Spleen (tissue), 11 donors: ENCODE data around the gene P2RY12. TPM values are rescaled to one million over a fixed set of nuclear protein-coding genes. Genes with fewer than 3 reads are reported as not detected.
A peak's percentile ranks its signal among the peaks of the same experiment; 100 is the strongest.

Experiments
- DNase-seq: peaks from one replicate; pipeline ENCODE4 v3.0.0-alpha.2; 2020
- H3K27ac ChIP-seq, 8 donors: fragments of 200-600 bp; sonication (generic) in 7 of 8; 1 replicate in 4 of 8; 2 replicates in 4 of 8; pipeline versions ENCODE4 v1.5.0 to v1.8.0; 2016 to 2021; ENCODE audit warnings: inconsistent platforms in 4 of 8, mild to moderate bottlenecking in 4 of 8, moderate library complexity in 1 of 8
- H3K27me3 ChIP-seq, 7 donors: fragments of 200-600 bp; sonication (generic) in 6 of 7; replicated peaks in 1 of 7; 1 replicate in 4 of 7; 2 replicates in 3 of 7; pipeline versions ENCODE4 v1.5.0 to v1.8.0; 2016 to 2021; ENCODE audit warnings: inconsistent platforms in 3 of 7, mild to moderate bottlenecking in 1 of 7
- H3K36me3 ChIP-seq, 6 donors: fragments of 200-600 bp; sonication (generic) in 5 of 6; 1 replicate in 4 of 6; 2 replicates in 2 of 6; pipeline versions ENCODE4 v1.5.0 to v1.8.0; 2016 to 2021; ENCODE audit warnings: inconsistent platforms in 2 of 6
- H3K4me1 ChIP-seq, 6 donors: fragments of 200-600 bp; sonication (generic) in 5 of 6; 1 replicate in 3 of 6; 2 replicates in 3 of 6; pipeline versions ENCODE4 v1.5.0 to v1.8.0; 2016 to 2021; ENCODE audit warnings: inconsistent platforms in 3 of 6
- H3K4me3 ChIP-seq, 8 donors: fragments of 200-600 bp; sonication (generic) in 7 of 8; 1 replicate in 4 of 8; 2 replicates in 4 of 8; pipeline versions ENCODE4 v1.5.0 to v1.8.0; 2016 to 2021; ENCODE audit warnings: inconsistent platforms in 4 of 8, mild to moderate bottlenecking in 4 of 8, moderate library complexity in 2 of 8
- H3K9me3 ChIP-seq, 8 donors: fragments of 200-600 bp; sonication (generic) in 7 of 8; 1 replicate in 4 of 8; 2 replicates in 4 of 8; pipeline versions ENCODE4 v1.5.0 to v1.8.0; 2016 to 2021; ENCODE audit warnings: inconsistent platforms in 4 of 8
- CTCF ChIP-seq, 11 experiments: fragments of 200-600 bp in 7 of 11; fragments of 450-650 bp in 4 of 11; sonication (generic) in 4 of 11; IDR thresholded peaks in 8 of 11; conservative IDR thresholded peaks in 3 of 11; 1 replicate in 7 of 11; 2 replicates in 4 of 11; pipeline versions ENCODE4 v1.4.0 to v1.8.0; 2016 to 2021; ENCODE audit warnings: antibody characterized with exemption in 11 of 11, inconsistent platforms in 4 of 11, mild to moderate bottlenecking in 1 of 11
- POLR2A ChIP-seq, 3 donors: fragments of 450-650 bp; IDR thresholded peaks; one replicate each; pipeline ENCODE4 v1.5.1; 2017; ENCODE audit warnings: antibody characterized with exemption in 3 of 3, mild to moderate bottlenecking in 1 of 3
- POLR2AphosphoS5 ChIP-seq, 3 donors: sonication (generic); formaldehyde crosslinking; IDR thresholded peaks; one replicate each; pipeline ENCODE4 v1.5.1; 2017; ENCODE audit warnings: antibody characterized with exemption in 3 of 3
- WGBS, 5 donors: extraction: QIAGEN DNeasy Blood & Tissue Kit in 3 of 5; methylation state at CpG; one replicate each; pipeline versions ENCODE4 v1.1.5 to v1.1.7; 2013 to 2018; 5-methylcytosine and 5-hydroxymethylcytosine counted together
- intact Hi-C: fragments of 100-400 bp; cut with DNase I; formaldehyde crosslinking; loops from one replicate; pipeline ENCODE4 v1.15.0; 2023; ENCODE audit warnings: low total_unique reads
- polyA plus RNA-seq, 3 donors: library from polyadenylated mRNA; stranded (reverse); fragments of 200-250 nt; gene quantifications; one replicate each; pipeline ENCODE4 v1.2.1, GENCODE V29; 2013
- total RNA-seq, 7 donors: library from RNA; depleted of rRNA in 3 of 7; stranded (reverse); fragments of >200 nt in 3 of 7; fragmentation: NEBNext Ultra II Directional in 4 of 7; extraction: Animal tissue kit (Norgen Biotek cat#: 25700) in 4 of 7; gene quantifications; one replicate each; pipeline versions ENCODE4 v1.1.0 to v1.2.1, GENCODE V29; 2016 to 2021
- donor health status: healthy with polysubstance abuse.
- donor health status: DM: no; HTN: no; CAD: no; lungs with moderate emphysema.
- donor health status: DM: no; HTN: no; CAD: no.
- donor health status: Bipolar disorder and iron deficiency.
- donor health status: healthy.
- donor health status: DM: no; HTN: no; CAD: no.
- donor health status: DM: yes; HTN: yes; CAD: no.

Gene P2RY12
- total and polyA plus RNA-seq, 10 donors, result 0.78 to 19.2 (median 6.7) TPM

GRCh38 chr3:151366993-151367392, 17.6 kb downstream of the P2RY12 start:
- H3K27ac ChIP-seq, result no peak overlapping the region
- H3K9me3 ChIP-seq, result no peaks in the 10 kb centered on the region
- intact Hi-C loops, result no loop called here
- no peak for DNase-seq
- WGBS, 5 donors, result 72 to 81% (median 81%) methylated on average over 3 of the region's 3 CpGs
- no peaks in the 10 kb centered on the region for H3K36me3 ChIP-seq
- TF ChIP-seq CTCF (IDR thresholded peaks at IDR 0.05 in 8 of 11, conservative IDR thresholded peaks at IDR 0.05 in 3 of 11) (no peak), POLR2A (IDR thresholded peaks at IDR 0.05) (no peak), POLR2AphosphoS5 (IDR thresholded peaks at IDR 0.05) (no peak)
- H3K4me3 ChIP-seq, result no peak overlapping the region
- H3K4me1 ChIP-seq, result peaks cover 0 to 14% (median 0%) of the 10 kb centered on the region in 6 donors
- H3K27me3 ChIP-seq, result no peaks in the 10 kb centered on the region

- Histone ChIP-seq H3K4me3 (no peak overlapping the region), H3K4me1 (peaks cover 0 to 16% (median 0%) of the 10 kb centered on the region in 6 donors), H3K9me3 (no peaks in the 10 kb centered on the region), H3K27ac (peak overlapping the region in 6 of 8 donors; percentile 31 to 76 (median 68)), H3K27me3 (no peaks in the 10 kb centered on the region), H3K36me3 (no peaks in the 10 kb centered on the region)
- intact Hi-C loops, result no loop called here
- no peak for DNase-seq
- TF ChIP-seq POLR2A (IDR thresholded peaks at IDR 0.05), result no peak
- 35 to 63% (median 47%) methylated on average over 3 of the region's 3 CpGs for WGBS, 5 donors
These were observed 21.8 kb downstream of the P2RY12 start for GRCh38 chr3:151362751-151363174.

- 74 to 94% (median 89%) methylated on average over 2 of the region's 2 CpGs for WGBS, 5 donors
- Histone ChIP-seq H3K36me3 (no peaks in the 10 kb centered on the region), H3K27me3 (no peaks in the 10 kb centered on the region), H3K4me3 (no peak overlapping the region), H3K4me1 (peaks cover 0 to 31% (median 8%) of the 10 kb centered on the region in 6 donors), H3K9me3 (no peaks in the 10 kb centered on the region), H3K27ac (peak overlapping the region in 3 of 8 donors; percentile 14 to 41 (median 27))
- intact Hi-C loops, result no loop called here
- DNase-seq, result no peak
- no peak for TF ChIP-seq CTCF (IDR thresholded peaks at IDR 0.05 in 8 of 11, conservative IDR thresholded peaks at IDR 0.05 in 3 of 11)
- TF ChIP-seq POLR2A (IDR thresholded peaks at IDR 0.05), result no peak
- TF ChIP-seq POLR2AphosphoS5 (IDR thresholded peaks at IDR 0.05), result no peak
These were observed 27.1 kb downstream of the P2RY12 start for GRCh38 chr3:151357463-151357850.

GRCh38 chr3:151356794-151357462, 27.6 kb downstream of the P2RY12 start:
- Histone ChIP-seq H3K27ac (peak overlapping the region in 4 of 8 donors; percentile 2 to 41 (median 20)), H3K36me3 (no peaks in the 10 kb centered on the region), H3K27me3 (no peaks in the 10 kb centered on the region), H3K9me3 (no peaks in the 10 kb centered on the region), H3K4me3 (no peak overlapping the region), H3K4me1 (peaks cover 0 to 33% (median 10%) of the 10 kb centered on the region in 6 donors)
- TF ChIP-seq POLR2A (IDR thresholded peaks at IDR 0.05) (no peak), POLR2AphosphoS5 (IDR thresholded peaks at IDR 0.05) (no peak), CTCF (IDR thresholded peaks at IDR 0.05 in 8 of 11, conservative IDR thresholded peaks at IDR 0.05 in 3 of 11) (no peak)
- 20 to 34% (median 32%) methylated on average over 2 of the region's 2 CpGs for WGBS, 5 donors
- intact Hi-C loops, result no loop called here
- DNase-seq, result no peak
